ENCODE data around the gene CSRP2.
A peak's percentile ranks its signal among the peaks of the same experiment; 100 is the strongest.

The CSRP2 gene

GRCh38 chr12:76871742-76872141, 7.1 kb downstream of the CSRP2 start:
- no peak overlapping the region for H3K4me3 ChIP-seq (ENCODE audit: low read depth, low read length)
- TF ChIP-seq CTCF (IDR thresholded peaks at IDR 0.05; ENCODE audit: low read depth, low read length): no peak
- no peak for DNase-seq
- no peaks in the 10 kb centered on the region for H3K27me3 ChIP-seq
- H3K9me3 ChIP-seq: no peaks in the 10 kb centered on the region
- H3K36me3 ChIP-seq: no peaks in the 10 kb centered on the region
- no peaks in the 10 kb centered on the region for H3K4me1 ChIP-seq

GRCh38 chr12:76871082-76871481, 7.7 kb downstream of the CSRP2 start:
- Histone ChIP-seq H3K4me1 (no peaks in the 10 kb centered on the region), H3K4me3 (ENCODE audit: low read depth, low read length) (no peak overlapping the region), H3K36me3 (no peaks in the 10 kb centered on the region), H3K27me3 (no peaks in the 10 kb centered on the region), H3K9me3 (no peaks in the 10 kb centered on the region)
- no peak for TF ChIP-seq CTCF (IDR thresholded peaks at IDR 0.05; ENCODE audit: low read depth, low read length)
- no peak for DNase-seq

- Histone ChIP-seq H3K4me3 (ENCODE audit: low read depth, low read length) (no peak overlapping the region), H3K9me3 (no peaks in the 10 kb centered on the region), H3K4me1 (no peaks in the 10 kb centered on the region), H3K27me3 (no peaks in the 10 kb centered on the region), H3K36me3 (no peaks in the 10 kb centered on the region)
- TF ChIP-seq CTCF (IDR thresholded peaks at IDR 0.05; ENCODE audit: low read depth, low read length): no peak
- DNase-seq: peak; percentile 12
Measured at GRCh38 chr12:76866726-76867125, 12.1 kb downstream of the CSRP2 start.

- no peak for DNase-seq
- Histone ChIP-seq H3K9me3 (no peaks in the 10 kb centered on the region), H3K4me1 (no peaks in the 10 kb centered on the region), H3K4me3 (ENCODE audit: low read depth, low read length) (no peak overlapping the region), H3K36me3 (no peaks in the 10 kb centered on the region), H3K27me3 (no peaks in the 10 kb centered on the region)
- TF ChIP-seq CTCF (IDR thresholded peaks at IDR 0.05; ENCODE audit: low read depth, low read length): no peak
Measured at GRCh38 chr12:76866151-76866567, 12.7 kb downstream of the CSRP2 start.

- Histone ChIP-seq H3K27me3 (no peaks in the 10 kb centered on the region), H3K36me3 (no peaks in the 10 kb centered on the region), H3K9me3 (no peaks in the 10 kb centered on the region), H3K4me3 (ENCODE audit: low read depth, low read length) (no peak overlapping the region), H3K4me1 (no peaks in the 10 kb centered on the region)
- no peak for DNase-seq
- TF ChIP-seq CTCF (IDR thresholded peaks at IDR 0.05; ENCODE audit: low read depth, low read length): no peak
Measured at GRCh38 chr12:76864791-76865400, 13.9 kb downstream of the CSRP2 start.

GRCh38 chr12:76863837-76864236, 15.0 kb downstream of the CSRP2 start:
- H3K4me1 ChIP-seq: no peaks in the 10 kb centered on the region
- H3K27me3 ChIP-seq: no peaks in the 10 kb centered on the region
- no peak overlapping the region for H3K4me3 ChIP-seq (ENCODE audit: low read depth, low read length)
- no peaks in the 10 kb centered on the region; the same call in 1 of the 2 replicates for H3K36me3 ChIP-seq
- no peaks in the 10 kb centered on the region for H3K9me3 ChIP-seq
- no peak for TF ChIP-seq CTCF (IDR thresholded peaks at IDR 0.05; ENCODE audit: low read depth, low read length)
- no peak for DNase-seq
